ENCODE data around the gene CACNA1B.
"Not testable (repeated sequence)": the region's sequence is repeated elsewhere in the genome, so short reads cannot be mapped to it uniquely, and the experiment has no call there.

Gene CACNA1B

DNA sequence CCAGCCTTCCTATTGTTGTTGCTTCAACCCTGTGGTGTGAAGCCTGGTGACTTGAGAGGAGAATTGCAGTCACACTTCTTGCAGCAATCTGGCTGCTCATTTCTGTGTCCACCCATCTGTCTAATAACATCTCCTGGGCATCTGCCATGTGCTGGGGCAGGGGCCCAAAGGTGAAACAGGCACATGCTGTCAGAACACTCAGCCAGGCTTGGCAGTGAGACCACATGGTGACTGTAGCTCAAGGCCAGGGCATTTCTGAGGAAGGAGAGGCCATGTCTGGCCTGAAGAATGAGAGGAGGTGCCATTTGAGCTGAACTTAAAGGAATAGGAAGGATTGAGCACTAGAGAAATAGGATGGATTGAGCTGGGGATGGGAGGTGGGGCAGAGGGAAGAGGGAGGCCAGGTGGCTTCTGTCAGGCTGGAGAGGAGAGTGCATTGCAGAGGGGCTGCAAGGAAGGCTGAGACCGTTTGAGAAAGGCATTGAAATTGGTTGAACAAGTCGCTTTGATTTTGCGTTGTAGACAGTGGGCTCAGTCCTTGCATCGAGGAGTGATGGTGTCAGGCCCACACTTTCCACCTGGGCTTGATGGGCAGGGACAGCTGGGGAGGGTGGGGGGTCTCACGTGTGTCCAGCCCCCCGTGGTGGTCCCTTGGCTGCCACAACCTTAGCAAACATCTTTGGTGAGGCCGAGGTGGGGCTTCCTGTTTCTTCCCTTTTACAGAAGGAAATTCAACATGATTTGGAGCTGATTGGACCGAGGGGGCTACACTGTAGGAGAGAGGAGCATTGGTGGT lies 222.4 kb downstream of the CACNA1B start:
- DNase-seq (ENCODE audit: low read depth in 2 of 2), result no peak

DNA sequence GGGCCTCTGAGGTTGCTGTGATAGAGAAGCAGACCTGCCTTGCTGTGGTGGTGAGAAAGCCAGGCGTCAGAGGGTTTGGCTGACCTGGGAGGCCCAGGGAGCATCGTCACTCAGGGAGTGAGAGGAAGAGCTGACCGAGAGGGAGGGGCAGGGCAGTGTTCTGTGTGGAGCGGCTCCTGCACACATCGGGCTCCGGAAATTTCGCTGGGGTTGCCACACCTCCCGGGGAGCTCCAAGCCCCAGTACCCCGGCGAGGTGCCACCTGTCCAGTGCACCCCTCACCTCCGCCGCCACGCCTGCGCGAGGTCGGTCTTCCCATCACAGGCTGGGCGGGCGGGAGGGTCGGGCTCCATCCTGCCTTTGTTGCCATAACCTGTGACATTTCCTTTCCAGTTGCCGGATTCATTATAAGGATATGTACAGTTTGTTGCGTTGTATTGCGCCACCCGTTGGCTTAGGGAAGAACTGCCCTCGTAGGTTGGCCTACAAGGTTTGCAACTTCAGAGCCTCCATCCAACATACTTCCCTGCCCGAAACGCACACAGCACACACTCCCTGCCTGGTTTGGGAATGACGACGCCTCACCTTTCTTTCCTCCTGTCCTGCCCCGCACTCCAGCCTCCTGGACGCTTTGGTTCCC lies 223.2 kb downstream of the CACNA1B start:
- DNase-seq (ENCODE audit: low read depth in 2 of 2), result no peak

DNA sequence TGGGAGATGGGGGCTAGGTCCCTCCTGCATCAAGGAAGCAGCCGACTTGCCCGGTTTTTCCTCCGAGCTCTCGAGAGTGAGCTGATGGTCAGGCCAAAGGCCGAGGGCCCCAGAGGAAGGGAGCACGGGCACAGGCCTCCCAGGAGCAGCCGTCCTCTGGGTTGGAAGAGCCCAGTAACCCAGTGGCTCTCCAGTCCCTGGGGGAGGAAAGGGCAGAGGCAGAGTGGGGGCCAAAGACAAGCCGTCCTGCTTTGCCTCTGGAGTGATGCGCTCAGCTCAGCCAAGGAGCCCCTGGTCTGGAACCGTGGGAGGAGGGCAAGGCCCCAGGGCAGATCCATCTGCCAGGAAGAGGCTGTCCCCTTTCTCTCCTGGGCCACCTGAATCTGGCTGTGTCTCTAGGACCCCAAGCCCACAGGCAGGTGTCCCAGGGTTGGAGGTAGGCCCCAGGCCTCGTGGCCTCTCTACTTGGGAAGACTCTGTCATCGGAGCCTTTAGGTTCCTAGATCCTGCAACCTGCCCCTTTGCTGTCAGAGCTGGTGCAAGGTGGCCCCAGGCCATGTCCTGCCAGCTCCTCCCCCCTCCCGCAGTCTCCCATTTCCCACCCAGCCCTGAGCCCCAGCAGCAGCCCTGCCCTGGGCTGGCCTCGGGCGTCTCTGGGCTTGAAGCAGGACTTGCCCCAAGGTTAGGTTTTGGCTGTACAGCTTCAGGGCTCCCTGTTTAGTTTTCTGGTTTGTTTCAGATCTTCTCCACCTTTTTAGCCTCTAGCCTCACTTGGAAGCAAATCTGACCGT lies 224.1 kb downstream of the CACNA1B start:
- no peak for DNase-seq (ENCODE audit: low read depth in 2 of 2)

DNA sequence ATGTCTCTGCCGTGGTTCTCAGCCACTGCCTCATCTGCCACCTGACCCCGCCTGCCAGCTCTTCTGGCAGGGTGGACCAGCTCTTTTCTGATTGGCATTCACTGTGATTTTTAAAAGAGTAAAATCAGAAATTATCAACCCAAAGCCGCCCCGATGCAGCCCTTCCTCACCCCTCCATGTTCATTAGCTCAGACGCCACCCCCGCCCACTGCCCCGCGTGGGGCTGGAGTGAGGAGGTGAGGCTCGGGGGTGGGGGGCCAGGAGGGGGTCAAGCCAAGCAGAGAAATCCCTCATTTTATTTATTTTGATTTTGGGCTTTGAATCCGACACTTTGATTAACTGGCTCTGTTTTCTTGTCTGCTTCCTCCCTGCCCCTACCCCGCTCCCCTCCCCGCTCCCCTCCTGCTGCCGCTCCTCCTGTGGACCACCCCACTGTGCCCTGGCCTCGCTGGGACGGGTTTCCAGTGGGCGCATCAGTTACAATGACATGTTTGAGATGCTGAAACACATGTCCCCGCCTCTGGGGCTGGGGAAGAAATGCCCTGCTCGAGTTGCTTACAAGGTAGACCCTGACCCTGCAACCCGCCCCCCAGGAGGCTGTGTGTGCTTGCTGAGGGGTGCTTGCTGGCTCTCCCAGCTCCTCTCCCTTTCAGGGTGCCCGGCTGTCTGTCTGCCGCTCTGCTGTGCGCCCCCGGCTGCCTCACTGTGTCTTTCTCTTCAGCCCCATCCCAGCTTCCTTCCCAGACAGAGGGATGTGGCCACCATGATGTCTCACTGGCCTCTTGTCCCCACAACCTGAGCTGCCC lies 224.9 kb downstream of the CACNA1B start:
- no peak for DNase-seq (ENCODE audit: low read depth in 2 of 2)

DNA sequence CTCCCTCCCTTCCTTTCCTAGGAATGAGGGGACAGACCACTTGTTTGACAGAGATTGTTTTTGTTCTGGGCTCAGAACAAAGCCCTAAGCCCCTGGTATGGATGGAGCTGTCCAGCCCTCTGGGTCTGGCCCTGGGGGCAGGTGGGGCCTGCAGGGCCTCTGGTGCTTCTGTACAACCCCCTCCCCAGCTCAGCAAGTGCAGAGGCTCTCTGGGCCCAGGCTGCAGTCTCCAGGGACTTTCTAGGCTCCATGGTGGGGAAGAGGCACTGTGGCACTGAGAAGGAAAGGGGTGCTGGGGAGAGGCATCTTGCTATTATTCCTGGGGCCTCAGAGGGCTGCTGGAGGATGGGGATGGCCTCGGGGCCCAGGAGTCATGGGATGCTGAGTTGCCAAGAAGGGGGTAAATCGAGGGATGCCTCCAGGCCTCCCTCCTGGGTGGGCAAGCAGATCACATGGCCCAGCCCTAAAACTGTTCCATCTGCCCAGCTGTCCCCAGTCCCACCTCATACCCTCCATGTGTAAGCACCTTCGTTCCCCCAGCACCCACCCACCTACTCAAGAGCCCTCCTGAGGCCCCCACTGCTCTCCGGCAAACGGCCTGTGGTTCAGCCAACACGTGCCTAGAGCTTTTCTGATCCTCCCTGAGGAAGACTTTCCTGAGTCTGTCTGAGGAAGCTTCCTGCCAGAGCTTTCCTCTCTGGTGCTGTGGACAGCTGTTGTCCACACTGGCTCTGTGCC lies 225.7 kb downstream of the CACNA1B start:
- DNase-seq (ENCODE audit: low read depth in 2 of 2), result no peak

DNA sequence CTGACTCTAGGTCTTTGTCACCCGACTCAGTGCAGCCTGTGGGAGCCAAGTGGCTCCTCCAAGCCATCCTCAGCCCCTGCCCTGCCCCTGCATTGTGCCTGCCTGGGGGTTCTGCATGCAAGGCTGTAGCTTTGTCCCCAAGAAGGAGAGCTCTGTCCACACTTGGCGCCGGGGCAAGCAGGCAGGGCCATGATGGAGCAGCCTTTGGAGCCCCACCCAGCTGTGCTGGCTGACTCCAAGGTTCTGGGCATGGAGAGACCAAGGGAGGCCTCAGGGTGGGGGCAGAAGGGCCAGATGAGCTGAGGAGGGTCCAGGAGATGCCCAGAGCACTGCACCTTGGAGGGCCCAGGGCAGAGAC lies 226.2 kb downstream of the CACNA1B start:
- no peak for DNase-seq (ENCODE audit: low read depth in 2 of 2)

DNA sequence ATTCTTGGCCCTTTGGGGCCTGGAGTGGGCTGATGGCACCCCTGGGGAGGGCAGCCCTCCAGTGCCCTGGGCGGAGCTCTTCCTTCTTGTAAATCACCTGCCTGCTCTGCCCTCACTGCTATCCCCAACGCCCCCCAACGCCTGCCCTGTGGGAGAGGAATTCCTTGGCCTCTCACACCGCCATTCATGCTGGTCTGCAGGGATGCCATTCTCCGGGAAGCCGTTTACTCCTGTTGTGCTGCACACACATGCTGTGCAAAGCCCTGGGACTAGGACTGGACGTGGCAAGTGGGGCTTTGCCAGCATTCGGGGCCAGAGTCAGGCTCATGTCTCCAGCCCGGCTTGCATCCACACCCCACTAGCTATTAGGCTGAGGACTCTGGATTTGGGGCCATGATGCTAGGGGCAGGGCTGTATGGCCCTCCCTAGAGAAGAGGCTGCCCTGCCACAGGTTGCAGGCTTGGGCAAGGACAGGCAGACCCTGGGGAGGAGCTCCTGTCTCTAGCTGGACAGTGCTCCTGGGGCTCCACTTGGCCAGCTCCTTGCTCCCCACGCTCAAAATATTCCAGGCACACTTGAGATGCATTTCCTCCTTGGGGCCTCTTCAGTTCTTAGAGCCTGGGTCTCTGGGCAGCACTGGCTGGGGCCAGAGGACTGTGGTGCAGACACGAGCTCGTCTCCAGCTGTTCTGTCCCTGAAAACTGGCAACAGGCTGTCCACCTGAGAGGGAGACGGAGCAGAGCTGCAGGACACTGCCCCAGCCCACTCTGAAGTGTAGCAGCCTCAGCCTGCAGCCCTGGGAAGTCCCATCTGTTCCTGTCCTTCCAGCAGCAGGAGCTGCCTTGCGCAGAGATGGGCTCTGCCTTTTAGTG lies 226.9 kb downstream of the CACNA1B start:
- DNase-seq (ENCODE audit: low read depth in 2 of 2), result no peak

DNA sequence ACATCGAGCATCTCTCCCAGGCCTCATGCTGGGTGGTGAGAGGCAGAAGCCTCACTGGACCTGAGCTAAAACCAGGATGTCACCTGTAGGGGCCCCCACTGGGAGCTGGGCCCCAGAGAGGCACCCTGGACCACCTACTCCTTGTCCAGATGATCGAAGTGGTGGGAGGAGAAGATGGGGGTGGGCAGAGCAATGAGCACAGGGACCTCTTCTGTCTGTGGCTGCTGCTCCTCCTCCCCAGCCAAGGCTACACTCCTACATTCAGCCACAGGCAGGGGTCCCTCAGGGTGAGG lies 227.5 kb downstream of the CACNA1B start:
- no peak for DNase-seq (ENCODE audit: low read depth in 2 of 2)

DNA sequence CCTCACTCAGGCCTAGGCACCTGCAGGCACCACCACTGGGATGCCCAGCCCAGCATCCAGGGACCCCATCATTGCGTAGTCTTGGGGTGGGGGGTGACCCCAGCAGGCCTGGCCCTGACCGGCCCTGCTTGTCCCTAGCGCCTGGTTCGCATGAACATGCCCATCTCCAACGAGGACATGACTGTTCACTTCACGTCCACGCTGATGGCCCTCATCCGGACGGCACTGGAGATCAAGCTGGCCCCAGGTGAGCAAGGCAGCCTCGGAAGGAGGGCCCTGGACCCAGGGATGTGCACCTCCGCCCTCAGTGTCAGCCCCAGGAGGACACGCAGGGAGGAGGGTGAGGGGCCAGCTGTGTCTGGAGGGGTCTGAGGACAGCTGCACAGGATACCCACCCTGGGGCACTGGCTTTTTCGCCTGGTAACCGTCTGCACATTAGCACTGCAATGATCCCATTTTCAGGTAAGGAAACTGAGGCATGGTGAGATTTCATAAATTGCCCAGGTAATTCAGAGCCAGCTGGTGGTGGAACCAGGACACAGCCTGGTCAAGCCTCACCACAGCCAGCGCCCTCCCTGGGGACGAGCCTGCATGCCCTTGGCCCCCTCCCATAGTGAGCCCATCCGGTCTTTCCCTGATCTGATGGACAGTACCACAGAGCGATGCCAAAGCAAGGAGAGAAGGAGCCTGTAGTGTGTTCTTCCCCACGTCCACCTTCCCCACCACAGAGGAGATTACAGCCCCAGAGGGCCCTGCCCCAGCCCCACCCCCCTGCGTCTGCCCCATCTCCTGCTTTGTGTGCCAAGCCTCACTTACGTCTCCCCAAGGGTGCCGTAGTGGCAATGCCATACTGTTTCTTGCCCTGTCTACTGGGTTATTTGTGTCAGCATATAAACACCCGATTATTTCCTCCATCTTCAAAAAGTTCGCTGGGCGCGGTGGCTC lies 228.3 kb downstream of the CACNA1B start:
- DNase-seq (ENCODE audit: low read depth in 2 of 2), result no peak

DNA sequence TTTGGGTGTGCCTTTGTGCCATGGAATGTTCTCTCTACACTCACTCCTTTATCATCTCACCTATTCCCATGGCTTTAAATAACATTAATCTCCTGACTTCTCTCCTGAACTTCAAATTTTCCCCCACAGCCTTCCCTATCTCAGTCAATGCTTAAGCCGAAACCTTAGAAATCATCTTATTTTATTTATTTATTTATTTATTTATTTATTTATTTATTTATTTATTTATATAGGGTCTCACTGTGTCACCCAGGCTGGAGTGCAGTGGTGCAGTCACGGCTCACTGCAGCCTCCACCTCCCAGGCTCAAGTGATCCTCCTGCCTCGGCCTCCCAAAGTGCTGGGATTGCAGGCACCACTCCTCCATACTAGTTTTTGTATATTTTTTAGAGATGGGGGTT lies 229.5 kb downstream of the CACNA1B start:
- DNase-seq (ENCODE audit: low read depth in 2 of 2), result not testable (repeated sequence)

DNA sequence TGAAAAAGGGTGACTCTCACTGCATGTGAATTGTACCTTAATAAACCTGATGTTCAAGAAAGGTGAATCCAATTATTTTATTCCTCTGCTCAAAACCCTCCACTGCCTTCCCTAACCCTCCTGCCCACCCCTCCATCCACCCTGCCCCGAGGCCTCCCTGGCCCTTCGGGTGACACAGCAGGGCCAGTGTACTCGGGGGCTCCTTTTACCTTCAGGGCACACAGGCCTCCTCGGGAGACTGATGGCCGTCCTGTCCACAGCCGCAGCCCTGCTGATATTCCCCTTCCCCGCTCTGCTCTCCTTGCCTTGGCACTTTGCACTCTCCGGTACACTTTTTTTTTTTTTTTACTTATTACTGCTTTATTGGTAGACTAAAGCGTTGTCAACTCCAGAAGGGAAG lies 234.0 kb downstream of the CACNA1B start:
- DNase-seq (ENCODE audit: low read depth in 2 of 2), result no peak

DNA sequence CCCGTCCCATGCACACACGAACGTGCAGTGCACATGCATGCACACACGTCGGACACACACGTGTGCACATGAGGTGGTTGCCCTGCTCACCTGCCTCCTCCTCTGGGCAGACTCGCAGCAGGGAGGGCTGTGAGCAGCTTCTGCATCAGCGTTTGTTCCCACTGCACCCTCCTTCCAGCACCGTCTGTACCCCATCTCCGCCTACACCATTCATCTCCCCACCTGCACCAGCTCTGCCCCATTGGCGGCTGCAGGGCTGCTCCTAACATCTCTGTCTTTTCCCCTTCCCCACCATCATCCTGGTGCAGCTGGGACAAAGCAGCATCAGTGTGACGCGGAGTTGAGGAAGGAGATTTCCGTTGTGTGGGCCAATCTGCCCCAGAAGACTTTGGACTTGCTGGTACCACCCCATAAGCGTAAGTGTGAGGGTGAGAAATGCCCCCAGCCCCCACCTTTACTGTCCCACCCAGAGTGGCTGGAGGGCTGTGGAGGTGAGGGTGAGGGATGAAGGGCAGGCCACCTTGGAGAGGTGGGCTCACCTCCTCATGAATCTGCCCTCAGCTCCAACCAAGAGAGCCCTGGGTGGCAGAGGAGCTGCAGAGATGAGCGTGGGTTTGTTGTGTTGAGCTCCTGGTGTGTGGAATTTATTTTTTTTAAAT lies 234.6 kb downstream of the CACNA1B start:
- DNase-seq (ENCODE audit: low read depth in 2 of 2), result no peak

DNA sequence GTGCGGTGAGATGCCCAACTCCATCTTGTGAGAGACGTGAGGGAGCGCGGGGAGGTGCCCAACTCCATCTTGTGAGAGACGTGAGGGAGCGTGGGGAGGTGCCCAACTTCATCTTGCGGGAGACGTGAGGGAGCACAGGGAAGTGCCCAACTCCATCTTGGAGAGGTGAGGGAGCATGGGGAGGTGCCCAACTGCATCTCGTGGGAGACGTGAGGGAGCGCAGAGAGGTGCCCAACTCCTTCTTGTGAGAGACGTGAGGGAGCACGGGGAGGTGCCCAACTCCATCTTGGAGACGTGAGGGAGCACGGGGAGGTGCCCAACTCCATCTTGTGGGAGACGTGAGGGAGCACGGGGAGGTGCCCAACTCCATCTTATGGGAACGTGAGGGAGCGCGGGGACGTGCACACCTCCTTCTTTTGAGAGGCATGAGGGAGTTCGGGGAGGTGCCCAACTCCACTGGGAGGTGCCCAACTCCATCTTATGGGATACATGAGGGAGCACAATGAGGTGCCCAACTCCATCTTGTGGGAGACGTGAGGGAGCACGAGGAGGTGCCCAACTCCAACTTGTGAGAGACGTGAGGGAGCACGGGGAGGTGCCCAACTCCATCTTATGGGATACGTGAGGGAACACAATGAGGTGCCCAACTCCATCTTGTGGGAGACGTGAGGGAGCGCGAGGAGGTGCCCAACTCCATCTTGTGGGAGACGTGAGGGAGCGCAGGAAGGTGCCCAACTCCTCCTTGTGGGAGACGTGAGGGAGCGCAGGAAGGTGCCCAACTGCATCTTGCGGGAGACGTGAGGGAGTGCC lies 235.4 kb downstream of the CACNA1B start:
- no peak for DNase-seq (ENCODE audit: low read depth in 2 of 2)

DNA sequence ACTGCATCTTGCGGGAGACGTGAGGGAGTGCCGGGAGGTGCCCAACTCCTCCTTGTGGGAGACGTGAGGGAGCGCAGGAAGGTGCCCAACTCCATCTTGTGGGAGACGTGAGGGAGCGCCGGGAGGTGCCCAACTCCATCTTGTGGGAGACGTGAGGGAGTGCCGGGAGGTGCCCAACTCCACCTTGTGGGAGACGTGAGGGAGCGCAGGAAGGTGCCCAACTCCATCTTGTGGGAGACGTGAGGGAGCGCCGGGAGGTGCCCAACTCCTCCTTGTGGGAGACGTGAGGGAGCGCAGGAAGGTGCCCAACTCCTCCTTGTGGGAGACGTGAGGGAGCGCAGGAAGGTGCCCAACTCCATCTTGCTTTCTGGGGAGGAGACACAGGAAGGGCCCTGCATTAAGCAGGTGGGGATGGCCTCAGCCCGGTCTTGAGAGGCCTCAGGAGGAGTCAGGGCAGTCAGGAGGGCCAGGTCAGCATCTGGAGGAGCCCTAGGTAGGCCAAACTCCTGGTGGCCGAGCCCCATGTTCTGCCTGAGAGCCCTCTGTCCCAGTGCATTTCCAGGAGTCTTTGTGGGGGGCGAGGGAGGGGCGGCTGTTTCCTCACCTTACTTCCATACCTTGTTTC lies 236.2 kb downstream of the CACNA1B start:
- DNase-seq (ENCODE audit: low read depth in 2 of 2), result not testable (repeated sequence)

DNA sequence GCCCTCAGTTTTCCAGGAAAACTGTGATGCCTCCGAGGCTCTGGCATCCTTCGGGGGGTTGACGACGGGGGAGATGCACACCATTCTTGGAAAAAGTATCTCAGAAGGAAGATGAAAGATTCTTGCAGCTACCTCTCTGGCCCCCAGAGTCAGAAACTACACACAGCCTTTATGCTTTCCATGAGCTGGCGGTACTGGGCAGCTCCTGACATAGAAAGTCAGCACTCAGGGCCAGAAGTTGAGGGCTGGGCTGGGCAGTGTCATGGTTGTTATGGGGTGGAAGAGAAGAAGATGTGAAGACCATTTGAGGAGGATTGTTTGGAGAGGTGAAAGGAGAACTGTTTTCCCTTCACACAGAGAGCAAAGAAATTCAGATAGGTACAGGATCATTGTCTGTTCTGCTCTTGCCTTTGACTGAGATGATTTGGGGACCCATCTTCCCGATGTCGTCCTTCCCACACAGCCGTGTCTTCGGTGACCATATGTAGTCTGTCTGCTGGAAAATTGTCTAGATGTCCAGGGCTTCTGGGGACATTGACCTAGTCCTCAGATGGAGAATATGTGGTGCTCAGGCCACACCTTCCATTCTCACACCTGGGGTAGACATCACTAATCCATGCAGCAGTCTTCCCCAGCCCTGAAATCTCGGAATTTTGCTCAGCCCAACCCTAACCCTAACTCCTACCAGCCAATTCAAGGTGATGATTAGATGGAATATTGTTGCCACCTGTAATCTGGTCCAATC lies 237.1 kb downstream of the CACNA1B start:
- DNase-seq (ENCODE audit: low read depth in 2 of 2), result no peak

DNA sequence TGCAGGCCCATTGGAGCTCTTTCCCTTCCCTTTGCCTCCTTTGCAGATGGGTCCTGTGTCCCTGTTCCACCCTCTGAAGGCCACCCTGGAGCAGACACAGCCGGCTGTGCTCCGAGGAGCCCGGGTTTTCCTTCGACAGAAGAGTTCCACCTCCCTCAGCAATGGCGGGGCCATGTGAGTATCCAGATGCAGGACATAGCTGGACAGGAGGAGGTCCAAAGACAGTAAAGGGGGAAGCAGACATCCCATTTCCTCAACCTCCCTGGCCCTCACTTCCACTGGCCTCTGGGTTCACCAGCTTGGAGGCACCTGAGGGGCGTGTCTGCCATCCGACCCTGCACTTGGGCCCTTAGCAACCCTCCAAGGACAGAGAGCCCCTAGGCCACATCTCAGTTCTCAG lies 237.9 kb downstream of the CACNA1B start:
- DNase-seq (ENCODE audit: low read depth in 2 of 2), result no peak

DNA sequence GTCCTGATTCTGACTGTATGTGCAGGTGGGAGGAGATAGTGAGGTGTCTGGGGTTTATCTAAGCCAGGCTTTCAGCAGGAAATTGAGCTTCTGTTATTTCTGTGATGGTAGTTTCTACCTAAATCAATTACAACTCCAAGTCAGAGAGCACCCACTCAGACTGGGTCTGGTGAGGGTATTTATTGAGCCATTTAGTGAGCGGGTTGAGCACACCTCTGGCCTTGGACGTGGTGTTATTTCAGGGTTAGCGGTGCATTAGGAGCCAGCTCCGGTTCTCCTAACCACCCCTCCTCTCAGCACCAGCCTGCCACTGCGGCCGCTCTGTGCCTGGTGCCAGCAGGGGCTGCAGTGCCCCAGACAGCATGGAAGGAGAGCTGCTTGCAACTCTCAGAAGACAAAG lies 238.9 kb downstream of the CACNA1B start:
- no peak for DNase-seq (ENCODE audit: low read depth in 2 of 2)

All from stimulated activated CD8-positive, alpha-beta memory T cell treated with anti-CD3 and anti-CD28 coated beads, Interleukin-7, amount 100 ng/mL, for 1 hour (primary cell).